Thyroid gland (tissue), 4 donors: ENCODE data around the gene TMEM208.

Experiments
- POLR2A ChIP-seq, 2 donors: fragments of 450-650 bp; IDR thresholded peaks; one replicate each; pipeline ENCODE4 v1.6.1; 2017; ENCODE audit warnings: antibody characterized with exemption in 2 of 2, mild to moderate bottlenecking in 2 of 2, moderate library complexity in 1 of 2
- TF ChIP-seq, protein P1 (sequence below), 6 experiments: fragments of 200-600 bp in 3 of 6; fragments of 450-650 bp in 3 of 6; sonication (generic) in 3 of 6; IDR thresholded peaks; one replicate each; pipeline ENCODE4 v1.5.1; 2016 to 2019; ENCODE audit warnings: antibody characterized with exemption in 6 of 6, mild to moderate bottlenecking in 2 of 6, inconsistent platforms in 1 of 6, moderate library complexity in 1 of 6

DNA sequence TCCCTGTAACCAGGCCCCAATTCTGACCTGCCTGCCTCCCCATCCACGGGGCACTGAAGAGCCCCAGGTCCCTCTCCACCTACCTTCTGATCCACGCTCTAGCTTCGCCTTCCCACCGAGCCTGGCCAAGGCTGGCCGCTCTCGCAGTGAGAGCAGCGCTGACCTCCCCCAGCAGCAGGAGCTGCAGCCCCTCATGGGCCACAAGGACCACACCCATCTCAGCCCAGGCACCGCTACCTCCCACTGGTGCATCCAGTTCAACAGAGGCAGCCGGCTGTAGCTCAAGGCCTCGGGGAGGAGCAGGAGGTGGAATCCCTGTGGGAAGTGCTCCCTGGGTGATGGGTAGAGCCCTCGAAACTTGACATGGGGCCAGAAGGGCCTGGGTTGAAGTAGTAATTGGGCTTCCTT, 44.0 kb downstream of the TMEM208 start:
- TF ChIP-seq POLR2A (IDR thresholded peaks at IDR 0.05) = no peak
- TF ChIP-seq, protein P1, sequence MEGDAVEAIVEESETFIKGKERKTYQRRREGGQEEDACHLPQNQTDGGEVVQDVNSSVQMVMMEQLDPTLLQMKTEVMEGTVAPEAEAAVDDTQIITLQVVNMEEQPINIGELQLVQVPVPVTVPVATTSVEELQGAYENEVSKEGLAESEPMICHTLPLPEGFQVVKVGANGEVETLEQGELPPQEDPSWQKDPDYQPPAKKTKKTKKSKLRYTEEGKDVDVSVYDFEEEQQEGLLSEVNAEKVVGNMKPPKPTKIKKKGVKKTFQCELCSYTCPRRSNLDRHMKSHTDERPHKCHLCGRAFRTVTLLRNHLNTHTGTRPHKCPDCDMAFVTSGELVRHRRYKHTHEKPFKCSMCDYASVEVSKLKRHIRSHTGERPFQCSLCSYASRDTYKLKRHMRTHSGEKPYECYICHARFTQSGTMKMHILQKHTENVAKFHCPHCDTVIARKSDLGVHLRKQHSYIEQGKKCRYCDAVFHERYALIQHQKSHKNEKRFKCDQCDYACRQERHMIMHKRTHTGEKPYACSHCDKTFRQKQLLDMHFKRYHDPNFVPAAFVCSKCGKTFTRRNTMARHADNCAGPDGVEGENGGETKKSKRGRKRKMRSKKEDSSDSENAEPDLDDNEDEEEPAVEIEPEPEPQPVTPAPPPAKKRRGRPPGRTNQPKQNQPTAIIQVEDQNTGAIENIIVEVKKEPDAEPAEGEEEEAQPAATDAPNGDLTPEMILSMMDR (IDR thresholded peaks at IDR 0.05) = no peak
